ENCODE measurements around the gene RANBP3.

Gene RANBP3

DNA sequence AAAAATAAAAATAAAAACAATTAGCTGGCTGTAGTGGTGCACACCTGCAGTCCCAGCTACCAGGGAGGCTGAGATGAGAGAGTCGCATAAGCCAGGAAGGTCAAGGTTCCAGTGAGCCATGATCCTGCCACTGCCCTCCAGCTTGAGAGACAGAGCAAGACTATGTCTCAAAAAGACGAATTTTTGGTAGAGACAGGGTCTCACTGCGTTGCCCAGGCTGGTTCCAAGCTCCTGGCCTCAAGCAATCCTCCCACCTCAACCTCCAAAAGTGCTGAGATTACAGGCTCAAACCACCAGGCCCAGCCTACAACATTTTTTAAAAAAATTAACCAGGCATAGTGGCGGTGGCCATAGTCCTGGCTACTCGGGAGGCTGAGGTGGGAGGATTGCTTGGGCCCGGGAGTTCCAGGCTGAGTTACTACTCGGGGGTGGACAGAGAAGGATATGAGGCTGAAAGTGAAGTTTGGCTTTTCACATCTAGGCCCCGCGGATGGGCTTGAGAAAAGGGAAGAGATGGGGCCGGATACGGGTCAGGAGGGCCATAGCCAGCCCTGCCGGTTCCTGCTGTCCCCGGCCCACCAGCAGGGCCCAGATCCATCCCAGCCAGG lies 84.5 kb downstream of the RANBP3 start:
- Histone ChIP-seq H3K4me2 (ENCODE audit: low read length) (no peak overlapping the region), H3K9me3 (ENCODE audit: low read length) (no peaks in the 10 kb centered on the region), H3K36me3 (ENCODE audit: insufficient read depth, low read length) (peaks cover 28% of the 10 kb centered on the region), H3K27ac (ENCODE audit: low read depth, low read length, poor library complexity, severe bottlenecking) (no peak overlapping the region), H2AFZ (ENCODE audit: low read length) (no peak overlapping the region), H3F3A (ENCODE audit: insufficient read depth, low read length) (no peaks in the 10 kb centered on the region; the same call in 1 of the 2 replicates), H3K9ac (ENCODE audit: low read length) (no peak overlapping the region), H3K9me2 (ENCODE audit: low read depth, low read length) (no peaks in the 10 kb centered on the region), H3K27me3 (ENCODE audit: insufficient read depth, low read length) (peaks cover 5% of the 10 kb centered on the region; the same call in 1 of the 2 replicates), H3K4me3 (ENCODE audit: low read depth, low read length, poor library complexity, severe bottlenecking) (no peak overlapping the region), H3K4me1 (ENCODE audit: insufficient read depth, low read length, severe bottlenecking) (no peaks in the 10 kb centered on the region), H3K79me2 (ENCODE audit: insufficient read depth, low read length) (no peaks in the 10 kb centered on the region), H4K20me1 (ENCODE audit: insufficient read depth, low read length) (no peaks in the 10 kb centered on the region)
- TF ChIP-seq, protein P1, sequence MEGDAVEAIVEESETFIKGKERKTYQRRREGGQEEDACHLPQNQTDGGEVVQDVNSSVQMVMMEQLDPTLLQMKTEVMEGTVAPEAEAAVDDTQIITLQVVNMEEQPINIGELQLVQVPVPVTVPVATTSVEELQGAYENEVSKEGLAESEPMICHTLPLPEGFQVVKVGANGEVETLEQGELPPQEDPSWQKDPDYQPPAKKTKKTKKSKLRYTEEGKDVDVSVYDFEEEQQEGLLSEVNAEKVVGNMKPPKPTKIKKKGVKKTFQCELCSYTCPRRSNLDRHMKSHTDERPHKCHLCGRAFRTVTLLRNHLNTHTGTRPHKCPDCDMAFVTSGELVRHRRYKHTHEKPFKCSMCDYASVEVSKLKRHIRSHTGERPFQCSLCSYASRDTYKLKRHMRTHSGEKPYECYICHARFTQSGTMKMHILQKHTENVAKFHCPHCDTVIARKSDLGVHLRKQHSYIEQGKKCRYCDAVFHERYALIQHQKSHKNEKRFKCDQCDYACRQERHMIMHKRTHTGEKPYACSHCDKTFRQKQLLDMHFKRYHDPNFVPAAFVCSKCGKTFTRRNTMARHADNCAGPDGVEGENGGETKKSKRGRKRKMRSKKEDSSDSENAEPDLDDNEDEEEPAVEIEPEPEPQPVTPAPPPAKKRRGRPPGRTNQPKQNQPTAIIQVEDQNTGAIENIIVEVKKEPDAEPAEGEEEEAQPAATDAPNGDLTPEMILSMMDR (IDR thresholded peaks at IDR 0.05; ENCODE audit: low read length) = no peak
- TF ChIP-seq EZH2 (IDR thresholded peaks at IDR 0.05; ENCODE audit: borderline replicate concordance, low read length) = no peak

DNA sequence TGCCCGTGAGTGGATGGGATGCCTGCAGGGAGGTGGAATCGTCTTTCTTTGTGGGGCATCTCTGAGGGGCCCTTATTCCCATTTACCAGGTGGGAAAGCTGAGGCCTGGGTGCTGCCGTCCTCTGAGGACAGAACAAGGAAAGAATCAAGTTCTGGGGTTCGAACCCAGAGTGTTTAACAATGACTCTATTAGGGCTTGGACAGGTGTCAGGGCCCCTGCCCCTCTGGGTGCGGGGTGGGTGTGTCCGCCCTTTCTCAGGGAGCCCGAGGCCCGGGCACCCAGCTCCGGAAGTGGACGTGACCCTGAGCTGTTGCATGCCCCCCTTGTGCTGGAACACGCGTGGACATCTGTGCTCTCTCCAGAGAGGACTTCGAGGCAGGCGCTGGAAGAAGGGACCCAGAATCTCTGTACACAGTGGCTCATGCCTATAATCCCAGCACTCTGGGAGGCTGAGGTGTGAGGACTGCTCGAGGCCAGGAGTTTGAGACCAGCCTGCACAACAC lies 85.1 kb downstream of the RANBP3 start:
- TF ChIP-seq, protein P1 (IDR thresholded peaks at IDR 0.05; ENCODE audit: low read length) = no peak
- TF ChIP-seq EZH2 (IDR thresholded peaks at IDR 0.05; ENCODE audit: borderline replicate concordance, low read length) = no peak
- H2AFZ ChIP-seq (ENCODE audit: low read length) = no peak overlapping the region
- no peaks in the 10 kb centered on the region for H3K9me2 ChIP-seq (ENCODE audit: low read depth, low read length)
- H3K9me3 ChIP-seq (ENCODE audit: low read length) = no peaks in the 10 kb centered on the region
- H3K79me2 ChIP-seq (ENCODE audit: insufficient read depth, low read length) = no peaks in the 10 kb centered on the region
- no peak overlapping the region for H3K4me3 ChIP-seq (ENCODE audit: low read depth, low read length, poor library complexity, severe bottlenecking)
- H3K36me3 ChIP-seq (ENCODE audit: insufficient read depth, low read length) = peaks cover 28% of the 10 kb centered on the region
- no peak overlapping the region for H3K4me2 ChIP-seq (ENCODE audit: low read length)
- peaks cover 5% of the 10 kb centered on the region; the same call in 1 of the 2 replicates for H3K27me3 ChIP-seq (ENCODE audit: insufficient read depth, low read length)
- no peak overlapping the region for H3K27ac ChIP-seq (ENCODE audit: low read depth, low read length, poor library complexity, severe bottlenecking)
- H3F3A ChIP-seq (ENCODE audit: insufficient read depth, low read length) = no peaks in the 10 kb centered on the region; the same call in 1 of the 2 replicates
- no peaks in the 10 kb centered on the region for H4K20me1 ChIP-seq (ENCODE audit: insufficient read depth, low read length)
- H3K4me1 ChIP-seq (ENCODE audit: insufficient read depth, low read length, severe bottlenecking) = no peaks in the 10 kb centered on the region
- no peak overlapping the region for H3K9ac ChIP-seq (ENCODE audit: low read length)

DNA sequence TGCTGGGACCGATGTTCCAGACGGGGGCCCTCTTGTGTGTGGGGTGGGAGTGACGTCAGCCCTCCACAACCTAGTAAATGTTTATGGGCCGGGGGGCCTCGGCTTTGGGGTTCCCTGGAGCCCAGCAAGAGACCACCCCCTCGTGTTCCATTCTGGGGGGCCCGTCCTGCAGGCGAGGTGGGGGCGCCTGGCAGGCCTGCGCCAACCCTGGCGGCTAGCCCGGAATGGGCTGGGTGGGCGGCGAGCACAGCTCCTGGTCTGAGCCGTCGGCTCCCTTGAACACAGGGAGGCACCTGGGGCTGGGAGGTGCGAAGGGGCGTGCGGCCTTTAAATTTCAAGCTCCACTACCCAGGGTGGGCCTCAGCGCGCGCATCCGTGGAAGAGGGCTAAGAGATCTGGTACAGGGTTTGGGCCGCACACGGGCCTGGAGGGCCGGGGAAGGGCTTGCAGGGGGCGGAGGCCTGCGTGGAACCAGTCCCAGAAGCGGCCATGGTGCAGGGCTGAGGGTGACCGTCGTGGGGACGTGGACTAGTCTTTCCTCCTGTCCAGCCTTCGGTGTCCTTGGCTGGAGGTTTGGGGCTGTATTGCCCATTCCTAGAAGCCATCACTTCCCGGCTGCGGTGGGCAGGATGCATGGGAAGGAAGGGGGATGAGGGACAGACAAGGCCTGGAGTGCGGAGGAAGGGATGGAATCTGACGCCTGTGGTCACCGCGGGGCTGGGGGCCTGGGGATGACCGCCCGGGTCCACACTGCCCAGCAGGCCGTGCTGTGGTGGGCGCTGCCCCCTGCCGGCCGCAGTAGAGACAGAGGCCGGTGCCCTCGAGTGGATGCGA lies 85.8 kb downstream of the RANBP3 start:
- Histone ChIP-seq H3K4me1 (ENCODE audit: insufficient read depth, low read length, severe bottlenecking) (no peaks in the 10 kb centered on the region), H3K4me3 (ENCODE audit: low read depth, low read length, poor library complexity, severe bottlenecking) (no peak overlapping the region), H3K27me3 (ENCODE audit: insufficient read depth, low read length) (peaks cover 5% of the 10 kb centered on the region; the same call in 1 of the 2 replicates), H3K36me3 (ENCODE audit: insufficient read depth, low read length) (peaks cover 25% of the 10 kb centered on the region), H3K27ac (ENCODE audit: low read depth, low read length, poor library complexity, severe bottlenecking) (no peak overlapping the region), H3K79me2 (ENCODE audit: insufficient read depth, low read length) (no peaks in the 10 kb centered on the region), H3K9me3 (ENCODE audit: low read length) (no peaks in the 10 kb centered on the region), H3K4me2 (ENCODE audit: low read length) (no peak overlapping the region), H2AFZ (ENCODE audit: low read length) (no peak overlapping the region), H3K9ac (ENCODE audit: low read length) (no peak overlapping the region), H3K9me2 (ENCODE audit: low read depth, low read length) (no peaks in the 10 kb centered on the region), H3F3A (ENCODE audit: insufficient read depth, low read length) (no peaks in the 10 kb centered on the region; the same call in 1 of the 2 replicates), H4K20me1 (ENCODE audit: insufficient read depth, low read length) (no peaks in the 10 kb centered on the region)
- TF ChIP-seq EZH2 (IDR thresholded peaks at IDR 0.05; ENCODE audit: borderline replicate concordance, low read length) = no peak
- TF ChIP-seq, protein P1 (IDR thresholded peaks at IDR 0.05; ENCODE audit: low read length) = peak; percentile 61
